Pancreas (tissue), 10 donors: ENCODE results near the gene WWOX. TPM values are rescaled to one million over a fixed set of nuclear protein-coding genes. Genes with fewer than 3 reads are reported as not detected.
A peak's percentile ranks its signal among the peaks of the same experiment; 100 is the strongest.

Experiments
- ATAC-seq, 4 donors: fragments of 200-7000 bp; cut with Tn5 transposase; one replicate each; pipeline versions ENCODE4 v1.8.0 to v1.9.1; 2020; ENCODE audit warnings: mild to moderate bottlenecking in 4 of 4, moderate library complexity in 4 of 4
- DNase-seq, 6 donors: peaks; one replicate each; pipeline ENCODE4 v3.0.0-alpha.2; 2020
- FAIRE-seq: peaks from 2 replicates; lab custom pipeline; 2012; peaks lifted over from hg19 to GRCh38; lab: Jason Lieb, UNC
- H3K27ac ChIP-seq, 4 donors: fragments of 200-600 bp; sonication (generic); 1 replicate in 3 of 4; 2 replicates in 1 of 4; pipeline versions ENCODE4 v1.5.0 to v1.8.0; 2020
- H3K27me3 ChIP-seq, 4 donors: fragments of 200-600 bp; one replicate each; pipeline ENCODE4 v1.8.0; 2021
- H3K36me3 ChIP-seq, 3 donors: fragments of 200-600 bp; sonication (generic) in 1 of 3; one replicate each; pipeline versions ENCODE4 v1.5.0 to v1.8.0; 2020 to 2021
- H3K4me1 ChIP-seq, 3 donors: fragments of 200-600 bp; one replicate each; pipeline ENCODE4 v1.8.0; 2021
- H3K4me3 ChIP-seq, 4 donors: fragments of 200-600 bp; sonication (generic) in 2 of 4; one replicate each; pipeline versions ENCODE4 v1.5.0 to v1.8.0; 2020 to 2021
- H3K9me3 ChIP-seq, 4 donors: fragments of 200-600 bp; one replicate each; pipeline ENCODE4 v1.8.0; 2021
- CTCF ChIP-seq, 4 donors: fragments of 200-600 bp; sonication (generic) in 3 of 4; IDR thresholded peaks; one replicate each; pipeline versions ENCODE4 v1.5.0 to v1.8.0; 2021; ENCODE audit warnings: antibody characterized with exemption in 4 of 4
- WGBS, 2 donors: extraction: QIAGEN DNeasy Blood & Tissue Kit; methylation state at CpG; one replicate each; pipeline ENCODE4 v1.1.7; 2013; 5-methylcytosine and 5-hydroxymethylcytosine counted together
- intact Hi-C, 3 donors: fragments of 100-400 bp; cut with DNase I; formaldehyde crosslinking; loops; one replicate each; pipeline versions ENCODE4 v1.11.1 to v1.14.2; 2022
- polyA plus RNA-seq, 2 donors: library from polyadenylated mRNA; stranded (reverse); fragments of 200-250 nt; gene quantifications; one replicate each; pipeline ENCODE4 v1.2.3, GENCODE V29; 2013
- total RNA-seq, 6 donors: library from RNA; stranded (reverse); fragmentation: NEBNext Ultra II Directional in 4 of 6; extraction: Animal tissue kit (Norgen Biotek cat#: 25700) in 4 of 6; gene quantifications; one replicate each; pipeline versions ENCODE4 v1.2.1 to v1.2.4, GENCODE V29; 2021 to 2023
- donor health status: healthy with polysubstance abuse.
- donor health status: DM: no; HTN: no; CAD: no; lungs with moderate emphysema.
- donor health status: DM: no; HTN: no; CAD: no.
- donor health status: control.
- donor health status: control.
- donor health status: Bipolar disorder and iron deficiency.
- donor health status: DM: yes; HTN: yes; CAD: no.
- donor health status: DM: no; HTN: no; CAD: no.
- donor health status: DM: no; HTN: no; CAD: no.
- donor health status: DM: yes; HTN: yes; CAD: no.

WWOX gene
- total and polyA plus RNA-seq, 8 donors: 6.8 to 14.4 (median 10.8) TPM

GRCh38 chr16:78390092-78390491 is 290.6 kb downstream of the WWOX start:
- no peaks in the 10 kb centered on the region for H3K9me3 ChIP-seq
- TF ChIP-seq CTCF (IDR thresholded peaks at IDR 0.05): no peak
- H3K4me1 ChIP-seq: no peaks in the 10 kb centered on the region
- no peak overlapping the region for H3K27ac ChIP-seq
- 78 to 83% methylated on average over 4 of the region's 4 CpGs for WGBS, 2 donors
- no peak overlapping the region for H3K4me3 ChIP-seq
- DNase-seq: no peak
- intact Hi-C loops: no loop called here
- H3K36me3 ChIP-seq: no peaks in the 10 kb centered on the region
- H3K27me3 ChIP-seq: no peaks in the 10 kb centered on the region
- FAIRE-seq: no peak
- peak in 1 of 4 donors; percentile 49 for ATAC-seq

GRCh38 chr16:78390508-78391324 is 291.3 kb downstream of the WWOX start:
- H3K27ac ChIP-seq: no peak overlapping the region
- no peak for TF ChIP-seq CTCF (IDR thresholded peaks at IDR 0.05)
- intact Hi-C loops: no loop called here
- no peak overlapping the region for H3K4me3 ChIP-seq
- H3K27me3 ChIP-seq: no peaks in the 10 kb centered on the region
- no peaks in the 10 kb centered on the region for H3K4me1 ChIP-seq
- 85 to 87% methylated on average over 7 of the region's 7 CpGs for WGBS, 2 donors
- FAIRE-seq (no peak), DNase-seq (no peak), ATAC-seq (no peak)
- H3K36me3 ChIP-seq: no peaks in the 10 kb centered on the region
- no peaks in the 10 kb centered on the region for H3K9me3 ChIP-seq

DNA sequence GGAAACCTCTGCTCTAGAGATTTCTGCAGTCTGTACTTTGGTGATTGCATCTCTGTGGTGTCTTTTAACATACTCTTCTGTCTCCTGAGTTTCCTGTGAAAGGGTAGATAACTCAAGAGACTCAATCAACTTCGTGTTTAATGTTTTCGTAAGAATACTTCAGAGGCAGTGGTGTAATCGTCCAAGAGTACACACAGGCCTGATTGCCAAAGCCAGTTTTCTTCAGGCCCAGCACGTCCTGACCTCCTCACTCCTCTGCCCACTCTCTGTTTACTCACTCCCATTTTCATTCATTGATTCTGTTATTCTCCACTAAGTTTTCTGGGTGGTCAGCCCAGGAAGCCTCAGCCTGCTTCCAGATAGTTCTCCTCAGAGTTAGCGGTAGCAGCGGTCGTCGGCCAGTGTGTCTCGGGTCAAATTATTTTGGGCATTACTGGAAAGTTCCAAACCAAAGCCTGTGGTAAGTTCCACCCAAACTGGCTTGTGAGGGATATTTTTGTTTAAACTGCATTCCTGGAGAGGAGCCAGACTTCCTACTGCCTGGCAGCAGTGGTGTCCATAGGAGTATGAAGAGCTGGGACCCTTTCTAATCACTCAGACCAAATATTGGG is 293.2 kb downstream of the WWOX start:
- no peaks in the 10 kb centered on the region for H3K27me3 ChIP-seq
- H3K9me3 ChIP-seq: no peaks in the 10 kb centered on the region
- intact Hi-C loops: no loop called here
- H3K36me3 ChIP-seq: no peaks in the 10 kb centered on the region
- H3K4me3 ChIP-seq: no peak overlapping the region
- DNase-seq (no peak), ATAC-seq (peak in 2 of 4 donors; percentile 48 to 49), FAIRE-seq (no peak)
- WGBS, 2 donors: 81 to 90% methylated on average over 9 of the region's 9 CpGs
- H3K4me1 ChIP-seq: no peaks in the 10 kb centered on the region
- H3K27ac ChIP-seq: no peak overlapping the region
- TF ChIP-seq CTCF (IDR thresholded peaks at IDR 0.05): no peak

- WGBS, 2 donors: 92 to 95% methylated on average over 6 of the region's 6 CpGs
- no peak for TF ChIP-seq CTCF (IDR thresholded peaks at IDR 0.05)
- Histone ChIP-seq H3K4me3 (no peak overlapping the region), H3K36me3 (no peaks in the 10 kb centered on the region), H3K27ac (no peak overlapping the region), H3K4me1 (no peaks in the 10 kb centered on the region), H3K27me3 (no peaks in the 10 kb centered on the region), H3K9me3 (no peaks in the 10 kb centered on the region)
- no peak for ATAC-seq
- FAIRE-seq: no peak
- intact Hi-C loops: no loop called here
- DNase-seq: no peak
These were observed 295.6 kb downstream of the WWOX start for GRCh38 chr16:78395035-78395434.

- no peak for ATAC-seq
- WGBS, 2 donors: 73 to 75% methylated on average over 2 of the region's 2 CpGs
- Histone ChIP-seq H3K4me3 (no peak overlapping the region), H3K27me3 (no peaks in the 10 kb centered on the region), H3K4me1 (no peaks in the 10 kb centered on the region), H3K27ac (no peak overlapping the region), H3K36me3 (no peaks in the 10 kb centered on the region), H3K9me3 (no peaks in the 10 kb centered on the region)
- DNase-seq: no peak
- TF ChIP-seq CTCF (IDR thresholded peaks at IDR 0.05): peak in 3 of 4 donors; percentile 12 to 35 (median 12)
- FAIRE-seq: no peak
- intact Hi-C loops: no loop called here
These were observed 296.6 kb downstream of the WWOX start for GRCh38 chr16:78396046-78396445.
